ENCODE measurements around the gene DEFB113.

- TF ChIP-seq CTCF (conservative IDR thresholded peaks at IDR 0.05; ENCODE audit: low read depth in 2 of 2) (no peak), EZH2 (IDR thresholded peaks at IDR 0.05; ENCODE audit: low read depth, unreplicated experiment) (no peak), POLR2AphosphoS5 (IDR thresholded peaks at IDR 0.05; ENCODE audit: low read depth) (no peak), CREB1 (CRISPR knock-in tag; IDR thresholded peaks at IDR 0.05; ENCODE audit: low read depth) (no peak), EZH2phosphoT487 (IDR thresholded peaks at IDR 0.05; ENCODE audit: unreplicated experiment) (no peak), ZNF114 (CRISPR knock-in tag; IDR thresholded peaks at IDR 0.05) (no peak), ZNF331 (CRISPR knock-in tag; IDR thresholded peaks at IDR 0.05; ENCODE audit: low read depth) (no peak), NANOG (IDR thresholded peaks at IDR 0.05; ENCODE audit: borderline replicate concordance) (no peak)
- TF ChIP-seq, protein P1, sequence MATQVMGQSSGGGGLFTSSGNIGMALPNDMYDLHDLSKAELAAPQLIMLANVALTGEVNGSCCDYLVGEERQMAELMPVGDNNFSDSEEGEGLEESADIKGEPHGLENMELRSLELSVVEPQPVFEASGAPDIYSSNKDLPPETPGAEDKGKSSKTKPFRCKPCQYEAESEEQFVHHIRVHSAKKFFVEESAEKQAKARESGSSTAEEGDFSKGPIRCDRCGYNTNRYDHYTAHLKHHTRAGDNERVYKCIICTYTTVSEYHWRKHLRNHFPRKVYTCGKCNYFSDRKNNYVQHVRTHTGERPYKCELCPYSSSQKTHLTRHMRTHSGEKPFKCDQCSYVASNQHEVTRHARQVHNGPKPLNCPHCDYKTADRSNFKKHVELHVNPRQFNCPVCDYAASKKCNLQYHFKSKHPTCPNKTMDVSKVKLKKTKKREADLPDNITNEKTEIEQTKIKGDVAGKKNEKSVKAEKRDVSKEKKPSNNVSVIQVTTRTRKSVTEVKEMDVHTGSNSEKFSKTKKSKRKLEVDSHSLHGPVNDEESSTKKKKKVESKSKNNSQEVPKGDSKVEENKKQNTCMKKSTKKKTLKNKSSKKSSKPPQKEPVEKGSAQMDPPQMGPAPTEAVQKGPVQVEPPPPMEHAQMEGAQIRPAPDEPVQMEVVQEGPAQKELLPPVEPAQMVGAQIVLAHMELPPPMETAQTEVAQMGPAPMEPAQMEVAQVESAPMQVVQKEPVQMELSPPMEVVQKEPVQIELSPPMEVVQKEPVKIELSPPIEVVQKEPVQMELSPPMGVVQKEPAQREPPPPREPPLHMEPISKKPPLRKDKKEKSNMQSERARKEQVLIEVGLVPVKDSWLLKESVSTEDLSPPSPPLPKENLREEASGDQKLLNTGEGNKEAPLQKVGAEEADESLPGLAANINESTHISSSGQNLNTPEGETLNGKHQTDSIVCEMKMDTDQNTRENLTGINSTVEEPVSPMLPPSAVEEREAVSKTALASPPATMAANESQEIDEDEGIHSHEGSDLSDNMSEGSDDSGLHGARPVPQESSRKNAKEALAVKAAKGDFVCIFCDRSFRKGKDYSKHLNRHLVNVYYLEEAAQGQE (IDR thresholded peaks at IDR 0.05; ENCODE audit: unreplicated experiment) = no peak
- TF ChIP-seq, protein P2, sequence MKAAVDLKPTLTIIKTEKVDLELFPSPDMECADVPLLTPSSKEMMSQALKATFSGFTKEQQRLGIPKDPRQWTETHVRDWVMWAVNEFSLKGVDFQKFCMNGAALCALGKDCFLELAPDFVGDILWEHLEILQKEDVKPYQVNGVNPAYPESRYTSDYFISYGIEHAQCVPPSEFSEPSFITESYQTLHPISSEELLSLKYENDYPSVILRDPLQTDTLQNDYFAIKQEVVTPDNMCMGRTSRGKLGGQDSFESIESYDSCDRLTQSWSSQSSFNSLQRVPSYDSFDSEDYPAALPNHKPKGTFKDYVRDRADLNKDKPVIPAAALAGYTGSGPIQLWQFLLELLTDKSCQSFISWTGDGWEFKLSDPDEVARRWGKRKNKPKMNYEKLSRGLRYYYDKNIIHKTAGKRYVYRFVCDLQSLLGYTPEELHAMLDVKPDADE (IDR thresholded peaks at IDR 0.05) = no peak
These were observed 50.2 kb downstream of the DEFB113 start for GRCh38 chr6:49919261-49919660.

Data from GM23338 (cell line).